Liver (tissue), 9 donors: ENCODE data around the gene LPXN. TPM values are rescaled to one million over a fixed set of nuclear protein-coding genes. Genes with fewer than 3 reads are reported as not detected.

Experiments used
- DNase-seq: peaks from one replicate; pipeline ENCODE4 v3.0.0-alpha.2; 2017; ENCODE audit warnings: low spot score
- H3K27ac ChIP-seq, 2 donors: one replicate each; pipeline ENCODE4 v1.7.0; 2013; ENCODE audit warnings: inconsistent platforms in 2 of 2, low read length in 2 of 2, control low read depth in 1 of 2, low read depth in 1 of 2, mild to moderate bottlenecking in 1 of 2
- H3K27me3 ChIP-seq, 4 donors: one replicate each; pipeline versions ENCODE4 v1.6.1 to v1.7.0; 2013; ENCODE audit warnings: low read length in 3 of 4, inconsistent platforms in 1 of 4, mild to moderate bottlenecking in 1 of 4, moderate library complexity in 1 of 4; ENCODE audit not compliant: control insufficient read depth in 4 of 4, insufficient read depth in 4 of 4
- H3K36me3 ChIP-seq, 4 donors: one replicate each; pipeline versions ENCODE4 v1.6.1 to v1.7.0; 2013; ENCODE audit warnings: low read length in 3 of 4, mild to moderate bottlenecking in 3 of 4, low read depth in 1 of 4, moderate library complexity in 1 of 4; ENCODE audit not compliant: control insufficient read depth in 4 of 4, insufficient read depth in 3 of 4
- H3K4me1 ChIP-seq, 4 donors: one replicate each; pipeline versions ENCODE4 v1.6.1 to v1.7.0; 2013; ENCODE audit warnings: low read length in 3 of 4, mild to moderate bottlenecking in 3 of 4, moderate library complexity in 1 of 4; ENCODE audit not compliant: control insufficient read depth in 4 of 4, insufficient read depth in 4 of 4
- H3K4me3 ChIP-seq, 3 donors: one replicate each; pipeline versions ENCODE4 v1.6.1 to v1.7.0; 2013; ENCODE audit warnings: low read length in 3 of 3, control low read depth in 1 of 3, low read depth in 1 of 3, mild to moderate bottlenecking in 1 of 3
- H3K9ac ChIP-seq, 2 donors: one replicate each; pipeline ENCODE4 v1.7.0; 2013; ENCODE audit warnings: low read length in 2 of 2, mild to moderate bottlenecking in 2 of 2, moderate library complexity in 2 of 2, control low read depth in 1 of 2, low read depth in 1 of 2
- H3K9me3 ChIP-seq, 4 donors: one replicate each; pipeline versions ENCODE4 v1.6.1 to v1.7.0; 2013; ENCODE audit warnings: low read length in 3 of 4; ENCODE audit not compliant: control insufficient read depth in 4 of 4
- ATF3 ChIP-seq: IDR thresholded peaks from 2 replicates; pipeline ENCODE4 v1.6.1; 2016; ENCODE audit warnings: antibody characterized with exemption
- EGR1 ChIP-seq, 2 donors: IDR thresholded peaks; 2 replicates each; pipeline ENCODE4 v1.6.1; 2016 to 2018; ENCODE audit warnings: antibody characterized with exemption in 2 of 2, low read depth in 2 of 2
- FOXA1 ChIP-seq: IDR thresholded peaks from 2 replicates; pipeline ENCODE4 v1.6.1; 2016; ENCODE audit warnings: antibody characterized with exemption
- FOXA2 ChIP-seq: IDR thresholded peaks from 2 replicates; pipeline ENCODE4 v1.6.1; 2016; ENCODE audit warnings: antibody characterized with exemption
- GABPA ChIP-seq, 2 donors: IDR thresholded peaks in 1 of 2; conservative IDR thresholded peaks in 1 of 2; 2 replicates each; pipeline ENCODE4 v1.6.1; 2016; ENCODE audit warnings: antibody characterized with exemption in 2 of 2, mild to moderate bottlenecking in 1 of 2, moderate library complexity in 1 of 2
- HNF4A ChIP-seq, 2 donors: conservative IDR thresholded peaks; 2 replicates each; pipeline ENCODE4 v1.6.1; 2016; ENCODE audit warnings: antibody characterized with exemption in 2 of 2, mild to moderate bottlenecking in 2 of 2
- HNF4G ChIP-seq: IDR thresholded peaks from 2 replicates; pipeline ENCODE4 v1.6.1; 2016; ENCODE audit warnings: antibody characterized with exemption
- JUND ChIP-seq, 2 donors: IDR thresholded peaks; 2 replicates each; pipeline ENCODE4 v1.6.1; 2016; ENCODE audit warnings: antibody characterized with exemption in 2 of 2
- MAX ChIP-seq: IDR thresholded peaks from 2 replicates; pipeline ENCODE4 v1.6.1; 2016; ENCODE audit warnings: antibody characterized with exemption
- NR2F2 ChIP-seq: IDR thresholded peaks from 2 replicates; pipeline ENCODE4 v1.6.1; 2016; ENCODE audit warnings: antibody characterized with exemption
- RAD21 ChIP-seq, 2 donors: IDR thresholded peaks; 2 replicates each; pipeline ENCODE4 v1.6.1; 2016; ENCODE audit warnings: antibody characterized with exemption in 2 of 2, mild to moderate bottlenecking in 2 of 2
- REST ChIP-seq: IDR thresholded peaks from 2 replicates; pipeline ENCODE4 v1.6.1; 2016; ENCODE audit warnings: antibody characterized with exemption, mild to moderate bottlenecking
- RXRA ChIP-seq, 2 donors: IDR thresholded peaks; 2 replicates each; pipeline ENCODE4 v1.6.1; 2017 to 2018; ENCODE audit warnings: antibody characterized with exemption in 2 of 2, mild to moderate bottlenecking in 1 of 2
- SP1 ChIP-seq: IDR thresholded peaks from 2 replicates; pipeline ENCODE4 v1.6.1; 2018; ENCODE audit warnings: antibody characterized with exemption, mild to moderate bottlenecking
- TAF1 ChIP-seq: conservative IDR thresholded peaks from 2 replicates; pipeline ENCODE4 v1.6.1; 2016; ENCODE audit warnings: antibody characterized with exemption, mild to moderate bottlenecking
- YY1 ChIP-seq: IDR thresholded peaks from 2 replicates; pipeline ENCODE4 v1.6.1; 2016; ENCODE audit warnings: antibody characterized with exemption, mild to moderate bottlenecking
- ZBTB33 ChIP-seq: IDR thresholded peaks from 2 replicates; pipeline ENCODE4 v1.6.1; 2016; ENCODE audit warnings: antibody characterized with exemption
- WGBS: extraction: QIAGEN DNeasy Blood & Tissue Kit; methylation state at CpG from one replicate; pipeline ENCODE4 v1.1.7; 2013; 5-methylcytosine and 5-hydroxymethylcytosine counted together
- polyA plus RNA-seq, 2 donors: library from polyadenylated mRNA; stranded (reverse) in 1 of 2; unstranded in 1 of 2; fragments of 200-250 nt in 1 of 2; fragments of >200 nt in 1 of 2; fragmentation: Nextera tagmentation in 1 of 2; extraction: Ambion mirVana in 1 of 2; gene quantifications; one replicate each; pipeline versions ENCODE4 v1.2.1 to v1.2.3, GENCODE V29; 2013 to 2015
- total RNA-seq, 2 donors: library from RNA; depleted of rRNA; stranded (reverse); fragments of >200 nt; gene quantifications; one replicate each; pipeline ENCODE4 v1.2.3, GENCODE V29; 2014
- donor health status: healthy.
- donor health status: healthy.
- donor health status: healthy.
- donor health status: healthy.
- donor health status: healthy.

The LPXN gene
- total and polyA plus RNA-seq, 4 donors: 3.7 to 6.2 (median 4.7) TPM

GRCh38 chr11:58597486-58598144 is 22.0 kb upstream of the LPXN start:
- Histone ChIP-seq H3K36me3 (peaks cover 0 to 4% (median 0%) of the 10 kb centered on the region in 4 donors), H3K4me1 (peaks cover 4 to 21% (median 9%) of the 10 kb centered on the region in 4 donors), H3K27ac (no peak overlapping the region), H3K9ac (no peak overlapping the region), H3K9me3 (no peaks in the 10 kb centered on the region), H3K27me3 (no peaks in the 10 kb centered on the region), H3K4me3 (no peak overlapping the region)
- TF ChIP-seq GABPA (IDR thresholded peaks at IDR 0.05 in 1 of 2, conservative IDR thresholded peaks at IDR 0.05 in 1 of 2) (no peak), RXRA (IDR thresholded peaks at IDR 0.05) (no peak), HNF4A (conservative IDR thresholded peaks at IDR 0.05) (no peak), SP1 (no peak), FOXA1 (no peak), TAF1 (no peak), EGR1 (IDR thresholded peaks at IDR 0.05; ENCODE audit: low read depth in 2 of 2) (no peak)
- 84% methylated on average over 3 of the region's 3 CpGs for WGBS
- no peak for DNase-seq

- WGBS: 90% methylated on average over 3 of the region's 3 CpGs
- TF ChIP-seq HNF4G: no peak
- no peak for TF ChIP-seq TAF1
- no peak for TF ChIP-seq MAX
- TF ChIP-seq HNF4A (conservative IDR thresholded peaks at IDR 0.05): no peak
- no peak for TF ChIP-seq SP1
- no peak for TF ChIP-seq RXRA (IDR thresholded peaks at IDR 0.05)
- TF ChIP-seq ZBTB33: no peak
- no peak for TF ChIP-seq FOXA2
- TF ChIP-seq FOXA1: no peak
- no peak for TF ChIP-seq NR2F2
- TF ChIP-seq GABPA (IDR thresholded peaks at IDR 0.05 in 1 of 2, conservative IDR thresholded peaks at IDR 0.05 in 1 of 2): no peak
- TF ChIP-seq RAD21 (IDR thresholded peaks at IDR 0.05): no peak
These were observed 21.0 kb upstream of the LPXN start for GRCh38 chr11:58596621-58597020.

GRCh38 chr11:58594826-58595225 is 19.2 kb upstream of the LPXN start:
- no peaks in the 10 kb centered on the region for H3K27me3 ChIP-seq
- 87% methylated on average over 4 of the region's 4 CpGs for WGBS
- H3K36me3 ChIP-seq: peaks cover 0 to 4% (median 0%) of the 10 kb centered on the region in 4 donors
- H3K27ac ChIP-seq: no peak overlapping the region
- H3K4me3 ChIP-seq: no peak overlapping the region
- no peak overlapping the region for H3K9ac ChIP-seq
- no peak for DNase-seq
- no peaks in the 10 kb centered on the region for H3K9me3 ChIP-seq
- H3K4me1 ChIP-seq: peaks cover 4 to 22% (median 18%) of the 10 kb centered on the region in 4 donors
- TF ChIP-seq RAD21 (IDR thresholded peaks at IDR 0.05) (no peak), GABPA (IDR thresholded peaks at IDR 0.05 in 1 of 2, conservative IDR thresholded peaks at IDR 0.05 in 1 of 2) (no peak), FOXA1 (no peak), FOXA2 (no peak), YY1 (no peak), RXRA (IDR thresholded peaks at IDR 0.05) (no peak), ATF3 (no peak), JUND (IDR thresholded peaks at IDR 0.05) (no peak), EGR1 (IDR thresholded peaks at IDR 0.05; ENCODE audit: low read depth in 2 of 2) (no peak), MAX (no peak), ZBTB33 (no peak), REST (no peak), SP1 (no peak), TAF1 (no peak), NR2F2 (no peak), HNF4G (no peak), HNF4A (conservative IDR thresholded peaks at IDR 0.05) (no peak)

More at GRCh38 chr11:58596621-58597020, 21.0 kb upstream of the LPXN start:
- Histone ChIP-seq H3K27me3 (no peaks in the 10 kb centered on the region), H3K9me3 (no peaks in the 10 kb centered on the region), H3K36me3 (peaks cover 0 to 4% (median 0%) of the 10 kb centered on the region in 4 donors), H3K4me1 (peaks cover 4 to 26% (median 19%) of the 10 kb centered on the region in 4 donors), H3K4me3 (no peak overlapping the region), H3K27ac (no peak overlapping the region), H3K9ac (no peak overlapping the region)
- DNase-seq: no peak
